Measurements from ENCODE around the gene CUL9. TPM values are rescaled to one million over a fixed set of nuclear protein-coding genes. Genes with fewer than 3 reads are reported as not detected.

CUL9 gene
- total RNA-seq, 2 experiments from 2014 or later, result 32.9 to 37.0 TPM

DNA sequence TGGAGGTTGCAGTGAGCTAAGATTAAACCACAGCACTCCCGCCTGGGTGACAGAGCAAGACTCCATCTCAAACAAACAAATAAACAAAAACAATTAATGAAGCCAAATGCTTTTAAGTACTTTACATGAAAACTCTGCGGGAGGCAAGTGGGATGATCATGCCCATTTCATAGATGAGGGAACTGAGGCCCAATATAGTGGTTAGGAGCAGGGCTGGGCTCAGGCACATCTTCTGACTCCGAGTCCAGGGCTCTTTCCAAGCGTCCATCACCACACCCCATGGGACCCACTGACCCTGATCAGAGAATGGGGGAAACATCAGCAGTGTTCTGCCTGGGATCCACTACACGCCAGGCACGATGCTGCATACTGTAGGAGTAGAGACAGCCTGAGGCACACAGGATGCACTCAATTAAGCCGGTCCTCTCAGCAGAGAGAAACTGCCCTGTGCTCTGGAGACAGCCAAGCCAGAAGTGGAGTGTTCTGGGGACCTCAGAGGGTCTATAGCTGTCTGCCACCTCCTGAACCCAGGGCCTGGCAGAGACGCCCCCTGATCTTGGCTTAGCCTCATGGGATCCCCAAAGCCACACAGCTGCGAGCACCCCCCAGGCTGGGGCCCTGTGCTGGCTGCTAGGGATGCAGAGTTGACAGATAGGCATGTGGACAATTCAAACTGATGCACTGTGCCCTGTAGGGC, 74.8 kb downstream of the CUL9 start:
- intact Hi-C loops (cut with micrococcal nuclease; ENCODE audit: unreplicated experiment), result no loop called here
- Histone ChIP-seq H3K9me2 (ENCODE audit: insufficient read depth, low read length) (no peaks in the 10 kb centered on the region), H3K36me3 (ENCODE audit: insufficient read depth, low read length) (no peaks in the 10 kb centered on the region), H3K4me2 (ENCODE audit: low read length) (no peak overlapping the region), H3K79me2 (ENCODE audit: insufficient read depth, low read depth, low read length) (no peaks in the 10 kb centered on the region), H3K4me3 (ENCODE audit: low read depth, low read length, poor library complexity, severe bottlenecking) (no peak overlapping the region), H3K27ac (ENCODE audit: low read depth, low read length, poor library complexity, severe bottlenecking) (no peak overlapping the region), H4K20me1 (ENCODE audit: insufficient read depth, low read length) (no peaks in the 10 kb centered on the region), H3K4me1 (ENCODE audit: insufficient read depth, low read length, poor library complexity, severe bottlenecking) (no peaks in the 10 kb centered on the region), H3K9me3 (ENCODE audit: low read length) (no peaks in the 10 kb centered on the region), H2AFZ (ENCODE audit: low read length) (no peak overlapping the region)
- TF ChIP-seq, protein P1, sequence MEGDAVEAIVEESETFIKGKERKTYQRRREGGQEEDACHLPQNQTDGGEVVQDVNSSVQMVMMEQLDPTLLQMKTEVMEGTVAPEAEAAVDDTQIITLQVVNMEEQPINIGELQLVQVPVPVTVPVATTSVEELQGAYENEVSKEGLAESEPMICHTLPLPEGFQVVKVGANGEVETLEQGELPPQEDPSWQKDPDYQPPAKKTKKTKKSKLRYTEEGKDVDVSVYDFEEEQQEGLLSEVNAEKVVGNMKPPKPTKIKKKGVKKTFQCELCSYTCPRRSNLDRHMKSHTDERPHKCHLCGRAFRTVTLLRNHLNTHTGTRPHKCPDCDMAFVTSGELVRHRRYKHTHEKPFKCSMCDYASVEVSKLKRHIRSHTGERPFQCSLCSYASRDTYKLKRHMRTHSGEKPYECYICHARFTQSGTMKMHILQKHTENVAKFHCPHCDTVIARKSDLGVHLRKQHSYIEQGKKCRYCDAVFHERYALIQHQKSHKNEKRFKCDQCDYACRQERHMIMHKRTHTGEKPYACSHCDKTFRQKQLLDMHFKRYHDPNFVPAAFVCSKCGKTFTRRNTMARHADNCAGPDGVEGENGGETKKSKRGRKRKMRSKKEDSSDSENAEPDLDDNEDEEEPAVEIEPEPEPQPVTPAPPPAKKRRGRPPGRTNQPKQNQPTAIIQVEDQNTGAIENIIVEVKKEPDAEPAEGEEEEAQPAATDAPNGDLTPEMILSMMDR (conservative IDR thresholded peaks at IDR 0.05; ENCODE audit: low read length), result no peak
- no peak for TF ChIP-seq EZH2phosphoT487 (IDR thresholded peaks at IDR 0.05; ENCODE audit: borderline replicate concordance, low read depth, low read length)
- ChIA-PET CTCF (ENCODE audit: unreplicated experiment) (no interaction called here), POLR2A (no interaction called here)
- no TSS peak for BruUV-seq (replicated peaks)
- DNase-seq (ENCODE audit: low spot score), result no peak

DNA sequence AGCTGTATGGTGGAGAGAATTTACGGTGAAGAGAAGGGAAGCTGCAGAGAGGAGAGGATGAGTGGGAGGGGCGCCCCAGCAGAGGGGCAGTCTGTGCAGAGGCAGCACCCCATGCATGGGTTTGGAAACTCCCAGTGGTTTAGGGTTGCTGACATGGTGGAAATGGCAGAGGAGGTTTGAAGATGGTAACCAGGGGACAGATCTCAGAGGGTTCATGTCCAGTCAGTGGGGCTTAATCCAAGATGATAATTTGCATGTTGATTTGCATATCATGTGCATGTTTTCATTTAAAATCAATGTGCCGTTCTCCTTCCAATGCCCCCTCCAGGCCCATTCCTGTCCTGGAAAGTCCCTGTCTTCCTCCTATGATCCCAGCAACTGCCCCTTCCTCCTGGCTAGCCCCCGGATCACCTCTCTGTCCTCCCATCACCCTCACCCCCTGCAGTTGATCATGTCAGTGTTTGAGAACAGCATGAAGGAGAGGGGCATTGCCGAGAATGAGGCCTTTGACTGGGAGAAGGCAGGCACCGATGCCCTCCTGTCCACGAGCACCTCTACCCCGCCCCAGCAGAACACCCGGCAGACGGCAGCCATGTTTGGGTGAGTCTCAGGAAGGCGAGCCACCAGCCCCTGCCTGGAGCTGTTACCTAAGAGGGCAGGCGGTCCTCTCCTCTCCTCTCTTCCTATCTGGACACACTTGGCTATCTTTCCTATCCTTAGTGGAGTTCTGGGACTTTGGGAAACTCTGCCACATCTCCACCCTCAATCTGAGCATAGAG, 75.6 kb downstream of the CUL9 start:
- Histone ChIP-seq H3K9me3 (ENCODE audit: low read length) (no peaks in the 10 kb centered on the region), H3K79me2 (ENCODE audit: insufficient read depth, low read depth, low read length) (no peaks in the 10 kb centered on the region), H2AFZ (ENCODE audit: low read length) (no peak overlapping the region), H3K4me1 (ENCODE audit: insufficient read depth, low read length, poor library complexity, severe bottlenecking) (no peaks in the 10 kb centered on the region), H3K36me3 (ENCODE audit: insufficient read depth, low read length) (no peaks in the 10 kb centered on the region), H3K9me2 (ENCODE audit: insufficient read depth, low read length) (no peaks in the 10 kb centered on the region), H4K20me1 (ENCODE audit: insufficient read depth, low read length) (no peaks in the 10 kb centered on the region), H3K27ac (ENCODE audit: low read depth, low read length, poor library complexity, severe bottlenecking) (no peak overlapping the region), H3K4me2 (ENCODE audit: low read length) (no peak overlapping the region), H3K4me3 (ENCODE audit: low read depth, low read length, poor library complexity, severe bottlenecking) (no peak overlapping the region)
- no peak for DNase-seq (ENCODE audit: low spot score)
- POLR2A ChIA-PET, result no interaction called here
- intact Hi-C loops (cut with micrococcal nuclease; ENCODE audit: unreplicated experiment), result no loop called here
- CTCF ChIA-PET (ENCODE audit: unreplicated experiment), result no interaction called here
- no TSS peak for BruUV-seq (replicated peaks)
- TF ChIP-seq, protein P1 (conservative IDR thresholded peaks at IDR 0.05; ENCODE audit: low read length), result no peak
- TF ChIP-seq EZH2phosphoT487 (IDR thresholded peaks at IDR 0.05; ENCODE audit: borderline replicate concordance, low read depth, low read length), result no peak

DNA sequence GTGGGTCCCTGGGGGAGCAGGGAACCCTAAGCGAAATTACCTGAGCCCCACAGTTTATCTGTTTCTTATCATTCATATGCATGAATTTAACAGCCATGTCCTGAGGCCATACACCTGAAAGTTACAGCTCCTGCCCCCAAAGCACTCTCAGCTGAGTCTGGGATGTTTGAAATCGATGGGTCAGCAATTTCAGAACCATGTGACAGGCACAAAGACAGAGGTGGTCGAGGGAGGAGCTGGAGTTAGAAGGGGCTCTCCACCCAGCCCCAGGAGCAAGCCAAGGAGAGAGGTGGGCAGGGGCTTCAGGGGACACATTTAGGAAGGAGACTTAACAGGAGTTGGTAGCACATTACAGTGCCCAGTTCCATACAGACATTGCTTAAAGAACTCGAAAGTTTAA, 76.2 kb downstream of the CUL9 start:
- TF ChIP-seq, protein P1 (conservative IDR thresholded peaks at IDR 0.05; ENCODE audit: low read length), result no peak
- TF ChIP-seq EZH2phosphoT487 (IDR thresholded peaks at IDR 0.05; ENCODE audit: borderline replicate concordance, low read depth, low read length), result no peak
- DNase-seq (ENCODE audit: low spot score), result no peak
- no peaks in the 10 kb centered on the region for H3K4me1 ChIP-seq (ENCODE audit: insufficient read depth, low read length, poor library complexity, severe bottlenecking)
- BruUV-seq (replicated peaks), result no TSS peak
- intact Hi-C loops (cut with micrococcal nuclease; ENCODE audit: unreplicated experiment), result no loop called here
- no peak overlapping the region for H3K4me3 ChIP-seq (ENCODE audit: low read depth, low read length, poor library complexity, severe bottlenecking)
- H3K36me3 ChIP-seq (ENCODE audit: insufficient read depth, low read length), result no peaks in the 10 kb centered on the region
- no peak overlapping the region for H2AFZ ChIP-seq (ENCODE audit: low read length)
- no peak overlapping the region for H3K4me2 ChIP-seq (ENCODE audit: low read length)
- no peaks in the 10 kb centered on the region for H4K20me1 ChIP-seq (ENCODE audit: insufficient read depth, low read length)
- no peaks in the 10 kb centered on the region for H3K79me2 ChIP-seq (ENCODE audit: insufficient read depth, low read depth, low read length)
- ChIA-PET CTCF (ENCODE audit: unreplicated experiment) (no interaction called here), POLR2A (no interaction called here)
- H3K9me3 ChIP-seq (ENCODE audit: low read length), result no peaks in the 10 kb centered on the region
- no peak overlapping the region for H3K27ac ChIP-seq (ENCODE audit: low read depth, low read length, poor library complexity, severe bottlenecking)
- no peaks in the 10 kb centered on the region for H3K9me2 ChIP-seq (ENCODE audit: insufficient read depth, low read length)
